Measurements from ENCODE around the gene HM13. TPM values are rescaled to one million over a fixed set of nuclear protein-coding genes. Genes with fewer than 3 reads are reported as not detected.

The HM13 gene
- total and polyA plus RNA-seq, 2 of the 13 experiments (the other 11 are each of a cell fraction or from before 2014, with no cell fraction given) = 118 to 243 TPM

DNA sequence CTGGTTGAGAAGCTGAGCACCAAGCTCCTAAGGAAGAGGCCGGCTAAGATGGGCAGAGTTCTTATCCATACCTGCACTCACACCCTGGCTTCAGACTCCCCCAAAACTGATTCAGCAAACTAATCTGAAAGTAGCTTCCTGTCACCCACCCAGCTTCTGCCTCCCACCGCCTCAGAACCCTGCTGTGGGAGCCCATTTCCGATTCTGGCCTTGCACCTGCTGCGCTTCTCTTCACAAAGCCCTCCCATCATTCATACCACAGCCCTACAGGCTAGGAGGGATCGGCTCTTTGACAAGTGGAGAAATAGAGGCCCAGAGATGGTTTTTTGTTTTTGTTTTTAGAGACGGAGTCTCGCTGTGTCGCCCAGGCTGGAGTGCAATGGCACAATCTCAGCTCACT, 28.7 kb downstream of the HM13 start:
- Histone ChIP-seq H3K27ac (ENCODE audit: extremely low read length, insufficient read depth, low read length) (no peak overlapping the region), H3K36me3 (replicated peaks in 1 of 2; ENCODE audit: control insufficient read depth in 1 of 2, insufficient read depth in 2 of 2, low read length in 2 of 2) (peaks cover 49 to 82% of the 10 kb centered on the region in 2 experiments), H3K4me3 (replicated peaks in 1 of 3; ENCODE audit: insufficient read depth in 1 of 3, low read depth in 2 of 3, low read length in 3 of 3) (no peak overlapping the region), H3K9ac (ENCODE audit: insufficient read depth, low read depth, low read length) (no peak overlapping the region), H2AFZ (ENCODE audit: low read length) (no peak overlapping the region), H3K27me3 (ENCODE audit: control insufficient read depth in 1 of 2, insufficient read depth in 2 of 2, low read length in 2 of 2) (no peaks in the 10 kb centered on the region), H3K4me1 (ENCODE audit: insufficient read depth, low read length) (peaks cover 11% of the 10 kb centered on the region; the same call in 1 of the 2 replicates), H3K79me2 (ENCODE audit: insufficient read depth, low read length) (peaks cover 11% of the 10 kb centered on the region), H3K4me2 (ENCODE audit: low read depth, low read length) (no peak overlapping the region), H4K20me1 (ENCODE audit: insufficient read depth, low read length) (no peaks in the 10 kb centered on the region), H3K9me3 (ENCODE audit: low read length) (no peaks in the 10 kb centered on the region)
- ChIA-PET CTCF (ENCODE audit: low intra/inter-chr PET ratio, low total read pairs) (no interaction called here), POLR2A (interaction anchor here (1.6 kb wide), 1 partner anchor 181 kb away, joined by 3 read pairs; no protein-coding TSS in a partner anchor)
- over 99% methylated on average over 8 of the region's 8 CpGs for WGBS (ENCODE audit: low lambda C conversion rate)
- BruUV-seq (replicated peaks) = no TSS peak
- in situ Hi-C loops (cut with HindIII; ENCODE audit: extremely low pct_ligation_motif_present, low pct_unique_long_range_greater_than_20kb) (no loop called here), intact Hi-C loops (cut with micrococcal nuclease; ENCODE audit: unreplicated experiment) (no loop called here)
- no peak for FAIRE-seq
- TF ChIP-seq, protein P1, sequence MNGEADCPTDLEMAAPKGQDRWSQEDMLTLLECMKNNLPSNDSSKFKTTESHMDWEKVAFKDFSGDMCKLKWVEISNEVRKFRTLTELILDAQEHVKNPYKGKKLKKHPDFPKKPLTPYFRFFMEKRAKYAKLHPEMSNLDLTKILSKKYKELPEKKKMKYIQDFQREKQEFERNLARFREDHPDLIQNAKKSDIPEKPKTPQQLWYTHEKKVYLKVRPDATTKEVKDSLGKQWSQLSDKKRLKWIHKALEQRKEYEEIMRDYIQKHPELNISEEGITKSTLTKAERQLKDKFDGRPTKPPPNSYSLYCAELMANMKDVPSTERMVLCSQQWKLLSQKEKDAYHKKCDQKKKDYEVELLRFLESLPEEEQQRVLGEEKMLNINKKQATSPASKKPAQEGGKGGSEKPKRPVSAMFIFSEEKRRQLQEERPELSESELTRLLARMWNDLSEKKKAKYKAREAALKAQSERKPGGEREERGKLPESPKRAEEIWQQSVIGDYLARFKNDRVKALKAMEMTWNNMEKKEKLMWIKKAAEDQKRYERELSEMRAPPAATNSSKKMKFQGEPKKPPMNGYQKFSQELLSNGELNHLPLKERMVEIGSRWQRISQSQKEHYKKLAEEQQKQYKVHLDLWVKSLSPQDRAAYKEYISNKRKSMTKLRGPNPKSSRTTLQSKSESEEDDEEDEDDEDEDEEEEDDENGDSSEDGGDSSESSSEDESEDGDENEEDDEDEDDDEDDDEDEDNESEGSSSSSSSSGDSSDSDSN (CRISPR knock-in tag; IDR thresholded peaks at IDR 0.05) = no peak
- TF ChIP-seq ZNF124 (CRISPR knock-in tag; IDR thresholded peaks at IDR 0.05) = no peak
- no peak for TF ChIP-seq ZNF776 (CRISPR knock-in tag; IDR thresholded peaks at IDR 0.05)
- DNase-seq (ENCODE audit: low spot score) = no peak
- ATAC-seq = no peak

DNA sequence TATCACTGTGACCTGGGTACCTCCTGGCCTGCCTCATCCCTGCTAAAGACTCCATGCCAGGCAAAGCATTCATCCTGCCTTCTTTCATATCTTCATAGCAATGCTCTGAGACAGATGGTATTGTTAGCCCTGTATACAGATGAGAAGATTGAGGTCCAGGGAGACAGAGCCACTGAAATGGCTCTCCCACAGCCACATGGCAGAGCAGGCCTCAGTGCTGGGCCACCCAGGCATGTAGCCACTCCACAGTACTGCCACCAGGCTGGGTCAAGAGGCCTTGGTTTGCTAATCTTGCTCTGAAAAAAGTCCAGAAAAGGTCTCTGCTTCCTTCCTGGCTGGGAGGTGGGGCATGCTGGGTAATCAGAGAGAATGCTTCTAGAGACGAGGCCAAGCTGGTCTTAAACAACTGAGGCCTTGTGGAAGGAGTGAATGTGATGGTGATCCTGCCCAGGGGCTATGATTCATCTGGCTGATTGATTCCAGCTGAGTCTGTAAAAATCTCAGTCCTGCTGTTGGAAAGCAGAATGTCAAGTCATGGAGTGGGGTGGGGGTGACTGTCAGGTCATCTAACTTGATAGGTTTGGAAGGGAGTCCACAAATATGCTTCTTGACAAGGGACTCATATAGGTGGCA, 29.8 kb downstream of the HM13 start:
- WGBS (ENCODE audit: low lambda C conversion rate) = 88% methylated on average over 1 of the region's 1 CpG
- POLR2A ChIA-PET = no interaction called here
- H3K27me3 ChIP-seq (ENCODE audit: control insufficient read depth in 1 of 2, insufficient read depth in 2 of 2, low read length in 2 of 2) = no peaks in the 10 kb centered on the region
- H4K20me1 ChIP-seq (ENCODE audit: insufficient read depth, low read length) = no peaks in the 10 kb centered on the region
- no TSS peak for BruUV-seq (replicated peaks)
- H2AFZ ChIP-seq (ENCODE audit: low read length) = no peak overlapping the region
- no peak overlapping the region for H3K4me3 ChIP-seq (replicated peaks in 1 of 3; ENCODE audit: insufficient read depth in 1 of 3, low read depth in 2 of 3, low read length in 3 of 3)
- peaks cover 45 to 82% of the 10 kb centered on the region in 2 experiments for H3K36me3 ChIP-seq (replicated peaks in 1 of 2; ENCODE audit: control insufficient read depth in 1 of 2, insufficient read depth in 2 of 2, low read length in 2 of 2)
- peaks cover 20% of the 10 kb centered on the region for H3K4me1 ChIP-seq (ENCODE audit: insufficient read depth, low read length)
- in situ Hi-C loops (cut with HindIII; ENCODE audit: extremely low pct_ligation_motif_present, low pct_unique_long_range_greater_than_20kb) (no loop called here), intact Hi-C loops (cut with micrococcal nuclease; ENCODE audit: unreplicated experiment) (no loop called here)
- FAIRE-seq = no peak
- no peak for ATAC-seq
- CTCF ChIA-PET (ENCODE audit: low intra/inter-chr PET ratio, low total read pairs) = no interaction called here
- H3K27ac ChIP-seq (ENCODE audit: extremely low read length, insufficient read depth, low read length) = no peak overlapping the region
- H3K4me2 ChIP-seq (ENCODE audit: low read depth, low read length) = no peak overlapping the region
- no peaks in the 10 kb centered on the region for H3K9me3 ChIP-seq (ENCODE audit: low read length)
- peaks cover 19% of the 10 kb centered on the region for H3K79me2 ChIP-seq (ENCODE audit: insufficient read depth, low read length)
- DNase-seq (ENCODE audit: low spot score) = no peak
- H3K9ac ChIP-seq (ENCODE audit: insufficient read depth, low read depth, low read length) = no peak overlapping the region
- TF ChIP-seq NPAS2 (CRISPR knock-in tag; IDR thresholded peaks at IDR 0.05; ENCODE audit: borderline replicate concordance) (no peak), ZNF282 (IDR thresholded peaks at IDR 0.05; ENCODE audit: partially characterized antibody) (no peak), SMAD3 (CRISPR knock-in tag; IDR thresholded peaks at IDR 0.05) (no peak), MLLT10 (CRISPR knock-in tag; IDR thresholded peaks at IDR 0.05) (peak; percentile 62; the same call in 1 of the 2 replicates), ZFP41 (CRISPR knock-in tag; IDR thresholded peaks at IDR 0.05; ENCODE audit: borderline replicate concordance) (no peak), KLF11 (CRISPR knock-in tag; IDR thresholded peaks at IDR 0.05) (no peak), RARA (CRISPR knock-in tag; IDR thresholded peaks at IDR 0.05) (no peak), ZNF709 (CRISPR knock-in tag; IDR thresholded peaks at IDR 0.05) (no peak)
- TF ChIP-seq, protein P2, sequence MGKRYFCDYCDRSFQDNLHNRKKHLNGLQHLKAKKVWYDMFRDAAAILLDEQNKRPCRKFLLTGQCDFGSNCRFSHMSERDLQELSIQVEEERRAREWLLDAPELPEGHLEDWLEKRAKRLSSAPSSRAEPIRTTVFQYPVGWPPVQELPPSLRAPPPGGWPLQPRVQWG (CRISPR knock-in tag; IDR thresholded peaks at IDR 0.05; ENCODE audit: borderline replicate concordance, low read depth) = no peak
- TF ChIP-seq, protein P3, sequence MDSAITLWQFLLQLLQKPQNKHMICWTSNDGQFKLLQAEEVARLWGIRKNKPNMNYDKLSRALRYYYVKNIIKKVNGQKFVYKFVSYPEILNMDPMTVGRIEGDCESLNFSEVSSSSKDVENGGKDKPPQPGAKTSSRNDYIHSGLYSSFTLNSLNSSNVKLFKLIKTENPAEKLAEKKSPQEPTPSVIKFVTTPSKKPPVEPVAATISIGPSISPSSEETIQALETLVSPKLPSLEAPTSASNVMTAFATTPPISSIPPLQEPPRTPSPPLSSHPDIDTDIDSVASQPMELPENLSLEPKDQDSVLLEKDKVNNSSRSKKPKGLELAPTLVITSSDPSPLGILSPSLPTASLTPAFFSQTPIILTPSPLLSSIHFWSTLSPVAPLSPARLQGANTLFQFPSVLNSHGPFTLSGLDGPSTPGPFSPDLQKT (CRISPR knock-in tag; IDR thresholded peaks at IDR 0.05; ENCODE audit: borderline replicate concordance) = 0 out of 2 replicates have a peak, but pooled peaks have one; percentile 36

All from HepG2 (cell line).